Activated T-cell treated with anti-CD3 and anti-CD28 coated beads for 48 hours (primary cell): ENCODE measurements around the gene ARL10.

Source experiments
- DNase-seq: peaks from one replicate; pipeline ENCODE4 v3.0.0-alpha.2; 2020; ENCODE audit warnings: low read depth

The ARL10 gene, protein sequence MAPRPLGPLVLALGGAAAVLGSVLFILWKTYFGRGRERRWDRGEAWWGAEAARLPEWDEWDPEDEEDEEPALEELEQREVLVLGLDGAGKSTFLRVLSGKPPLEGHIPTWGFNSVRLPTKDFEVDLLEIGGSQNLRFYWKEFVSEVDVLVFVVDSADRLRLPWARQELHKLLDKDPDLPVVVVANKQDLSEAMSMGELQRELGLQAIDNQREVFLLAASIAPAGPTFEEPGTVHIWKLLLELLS

GRCh38 chr5:176365351-176366231 is at the start of gene ARL10:
Gene ARL10 (plus strand): TSS chr5:176365487. CDS start chr5:176365564, 77 bp downstream.
- DNase-seq = peak; percentile 66

- DNase-seq = no peak
These were observed 47.5 kb upstream of the ARL10 start for GRCh38 chr5:176317534-176318374.

GRCh38 chr5:176319827-176320554 is 45.3 kb upstream of the ARL10 start:
- DNase-seq = no peak

GRCh38 chr5:176320577-176320976 is 44.7 kb upstream of the ARL10 start:
- DNase-seq = no peak

DNA sequence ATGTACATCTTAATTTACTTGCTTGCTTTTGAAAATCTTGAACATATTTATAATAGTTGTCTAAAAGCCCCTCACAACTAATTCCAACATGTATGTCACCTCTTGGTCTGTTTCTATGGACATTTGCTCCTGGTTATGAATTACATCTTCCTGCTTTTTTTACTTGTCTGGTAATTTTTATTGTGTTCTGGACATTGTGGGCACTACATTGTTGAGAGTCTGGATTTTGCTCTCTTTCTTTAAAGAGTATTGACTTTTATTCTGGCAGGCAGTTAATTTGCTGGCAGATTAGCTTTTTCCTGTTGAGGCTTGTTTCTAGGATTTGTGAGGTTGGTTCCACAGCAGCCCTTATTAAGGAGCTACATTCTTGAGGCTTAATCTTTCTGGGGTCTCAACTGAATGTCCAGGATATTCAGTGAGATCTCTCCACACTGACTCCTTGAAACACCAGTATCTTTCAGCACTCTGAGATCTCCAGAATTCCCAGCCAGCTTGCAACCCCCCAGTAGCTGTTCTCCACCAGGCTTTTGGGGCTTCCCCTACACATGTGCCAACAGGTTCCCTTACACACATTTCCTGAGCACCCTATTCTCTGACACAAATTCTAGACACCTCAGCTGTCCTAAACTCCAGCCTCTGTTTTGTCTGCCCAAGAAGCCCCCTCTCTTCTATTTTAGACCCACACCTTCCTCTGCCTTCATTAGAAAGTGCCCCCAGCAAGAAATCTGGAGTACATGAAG is 31.1 kb upstream of the ARL10 start:
- no peak for DNase-seq

- DNase-seq = no peak
These were observed 27.4 kb upstream of the ARL10 start for GRCh38 chr5:176337913-176338312.

DNA sequence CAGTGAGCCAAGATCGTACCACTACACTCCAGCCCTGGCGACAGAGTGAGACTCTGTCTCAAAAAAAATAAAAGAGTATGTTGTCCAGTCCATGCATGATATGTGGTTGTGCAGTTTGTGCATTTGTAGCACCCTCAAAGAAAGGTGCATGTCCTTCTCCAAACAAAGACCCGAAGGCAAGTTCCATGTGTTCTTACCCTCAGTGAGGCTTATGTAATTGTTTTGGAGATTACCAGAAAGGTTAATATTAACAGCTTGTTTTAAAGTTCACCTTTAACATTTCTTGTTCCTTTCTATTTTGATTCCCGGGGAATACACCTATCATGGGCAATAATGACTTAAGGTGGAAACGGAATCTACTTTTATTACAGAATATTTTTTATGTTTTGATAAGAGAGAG is 26.0 kb upstream of the ARL10 start:
- no peak for DNase-seq

- no peak for DNase-seq
These were observed 23.7 kb upstream of the ARL10 start for GRCh38 chr5:176341325-176342157.

GRCh38 chr5:176342158-176342483 is 23.2 kb upstream of the ARL10 start:
- DNase-seq = no peak

- no peak for DNase-seq
These were observed 22.4 kb upstream of the ARL10 start for GRCh38 chr5:176342766-176343458.

DNA sequence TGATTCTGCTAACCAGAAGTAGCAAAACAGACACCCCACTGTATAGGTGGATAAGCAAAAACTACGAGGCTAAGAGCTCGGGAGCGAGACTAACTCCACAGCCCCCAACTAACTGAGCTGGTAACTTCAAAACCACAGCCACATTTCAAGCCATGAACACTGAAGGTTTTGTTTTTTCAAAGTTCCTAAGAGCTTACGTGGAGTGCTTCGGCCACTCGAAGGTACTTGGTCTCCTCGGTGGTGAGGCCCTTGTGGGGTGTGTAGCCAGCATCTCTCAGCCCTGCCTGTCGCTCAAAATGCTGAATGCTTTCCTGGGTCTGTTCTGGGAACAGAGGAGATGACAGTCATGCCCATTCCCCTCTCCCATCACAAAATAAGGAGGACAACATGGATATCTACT is 14.9 kb upstream of the ARL10 start:
- DNase-seq = no peak

GRCh38 chr5:176352116-176352878 is 13.0 kb upstream of the ARL10 start:
- no peak for DNase-seq

DNA sequence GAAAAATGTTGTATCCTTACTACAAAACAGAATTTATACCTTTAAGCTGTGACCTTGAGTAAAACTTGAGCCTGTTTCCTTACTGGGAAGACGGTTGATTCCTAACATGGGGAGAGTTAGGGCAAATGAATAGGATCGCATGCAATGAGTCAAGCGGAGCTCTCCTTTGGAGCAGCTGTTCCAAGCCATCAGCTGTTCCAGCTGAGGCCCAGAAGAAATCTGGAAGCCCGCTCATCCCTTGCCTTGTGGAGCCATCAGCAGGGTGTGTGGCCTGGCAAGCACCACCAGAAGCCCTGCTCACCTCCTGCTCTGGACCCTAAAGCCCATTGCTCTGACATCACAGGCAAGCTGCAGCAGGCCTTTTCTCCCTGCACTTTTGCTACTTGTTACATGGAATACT is 11.8 kb upstream of the ARL10 start:
- no peak for DNase-seq

GRCh38 chr5:176355400-176356178 is 9.7 kb upstream of the ARL10 start:
- no peak for DNase-seq

GRCh38 chr5:176356179-176356566 is 9.1 kb upstream of the ARL10 start:
- no peak for DNase-seq

GRCh38 chr5:176359658-176360057 is 5.6 kb upstream of the ARL10 start:
- DNase-seq = no peak

DNA sequence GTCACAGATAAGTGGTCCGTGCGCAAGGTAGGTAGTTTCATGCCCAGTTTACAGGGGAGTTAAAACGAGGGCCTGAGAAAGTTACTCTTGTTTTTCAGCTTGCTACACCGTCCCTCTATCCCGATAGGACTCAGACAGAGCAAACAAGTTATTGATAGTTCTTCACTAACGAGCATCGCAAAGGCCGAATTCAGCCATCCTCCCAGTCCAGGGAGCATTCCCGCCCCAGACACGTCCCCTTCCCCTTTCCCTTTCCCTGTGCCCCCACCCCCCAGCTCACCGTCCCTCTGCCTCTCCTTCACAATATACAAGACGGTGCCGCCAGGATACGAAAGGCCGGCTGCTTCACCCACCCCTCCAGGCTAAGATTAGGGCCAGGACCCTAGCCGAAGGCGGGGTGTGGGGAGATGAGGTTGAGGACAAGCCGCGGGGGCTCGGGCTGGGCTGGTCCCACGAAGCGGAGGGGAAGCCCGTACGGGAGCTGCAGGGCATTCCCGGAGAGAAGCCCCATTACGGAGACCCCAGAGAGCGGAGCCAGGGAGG is 4.3 kb upstream of the ARL10 start:
- DNase-seq = no peak
